HG02610 (cell line): ENCODE results near the gene STS.

ENCODE experiments used
- ATAC-seq: cut with Tn5 transposase; IDR thresholded peaks from one replicate; pipeline ENCODE4 v1.9.1; 2021; ENCODE audit warnings: mild to moderate bottlenecking, moderate library complexity; ENCODE audit not compliant: unreplicated experiment

STS gene

GRCh38 chrX:7139202-7140081 is 8.1 kb upstream of the STS start:
- ATAC-seq: no peak

GRCh38 chrX:7143076-7143475 is 4.4 kb upstream of the STS start:
- ATAC-seq: no peak

- ATAC-seq: no peak
Observed at GRCh38 chrX:7143941-7144525, 3.5 kb upstream of the STS start.

GRCh38 chrX:7145454-7145853 is 2.1 kb upstream of the STS start:
- no peak for ATAC-seq

- no peak for ATAC-seq
Observed at GRCh38 chrX:7146020-7146702, 1.4 kb upstream of the STS start.

- peak; percentile 12 for ATAC-seq
Observed at GRCh38 chrX:7146703-7147412, 654 bp upstream of the STS start.

- ATAC-seq: peak; percentile 65
Observed at GRCh38 chrX:7147978-7148854, 704 bp downstream of the STS start, which contains the start of gene PUDP. TSS of gene PUDP (minus strand) at chrX:7148153. CDS start at chrX:7148113, 40 bp downstream.

- no peak for ATAC-seq
Observed at GRCh38 chrX:7149411-7149810, 1.9 kb downstream of the STS start.

- ATAC-seq: no peak
Observed at GRCh38 chrX:7153231-7153630, 5.7 kb downstream of the STS start.

- ATAC-seq: no peak
Observed at GRCh38 chrX:7154041-7154597, 6.6 kb downstream of the STS start.

- no peak for ATAC-seq
Observed at GRCh38 chrX:7155163-7155562, 7.7 kb downstream of the STS start.

- no peak for ATAC-seq
Observed at GRCh38 chrX:7156879-7157278, 9.4 kb downstream of the STS start.

- no peak for ATAC-seq
Observed at GRCh38 chrX:7158468-7158990, 11.0 kb downstream of the STS start.

GRCh38 chrX:7159149-7159861 is 11.8 kb downstream of the STS start:
- no peak for ATAC-seq

- no peak for ATAC-seq
Observed at GRCh38 chrX:7163146-7163677, 15.7 kb downstream of the STS start.

- no peak for ATAC-seq
Observed at GRCh38 chrX:7164174-7164573, 16.7 kb downstream of the STS start.

GRCh38 chrX:7168371-7168770 is 20.9 kb downstream of the STS start:
- ATAC-seq: no peak

- ATAC-seq: no peak
Observed at GRCh38 chrX:7169627-7170026, 22.1 kb downstream of the STS start.

GRCh38 chrX:7170898-7171297 is 23.4 kb downstream of the STS start:
- no peak for ATAC-seq
